ENCODE measurements around the gene SLC25A6. TPM values are rescaled to one million over a fixed set of nuclear protein-coding genes. Genes with fewer than 3 reads are reported as not detected.
A peak's percentile ranks its signal among the peaks of the same experiment; 100 is the strongest.

Gene SLC25A6
- total and polyA plus RNA-seq, 9 of the 15 experiments (the other 6 are each of a cell fraction or from before 2014, with no cell fraction given), result 24.6 to 330 (median 129) TPM

DNA sequence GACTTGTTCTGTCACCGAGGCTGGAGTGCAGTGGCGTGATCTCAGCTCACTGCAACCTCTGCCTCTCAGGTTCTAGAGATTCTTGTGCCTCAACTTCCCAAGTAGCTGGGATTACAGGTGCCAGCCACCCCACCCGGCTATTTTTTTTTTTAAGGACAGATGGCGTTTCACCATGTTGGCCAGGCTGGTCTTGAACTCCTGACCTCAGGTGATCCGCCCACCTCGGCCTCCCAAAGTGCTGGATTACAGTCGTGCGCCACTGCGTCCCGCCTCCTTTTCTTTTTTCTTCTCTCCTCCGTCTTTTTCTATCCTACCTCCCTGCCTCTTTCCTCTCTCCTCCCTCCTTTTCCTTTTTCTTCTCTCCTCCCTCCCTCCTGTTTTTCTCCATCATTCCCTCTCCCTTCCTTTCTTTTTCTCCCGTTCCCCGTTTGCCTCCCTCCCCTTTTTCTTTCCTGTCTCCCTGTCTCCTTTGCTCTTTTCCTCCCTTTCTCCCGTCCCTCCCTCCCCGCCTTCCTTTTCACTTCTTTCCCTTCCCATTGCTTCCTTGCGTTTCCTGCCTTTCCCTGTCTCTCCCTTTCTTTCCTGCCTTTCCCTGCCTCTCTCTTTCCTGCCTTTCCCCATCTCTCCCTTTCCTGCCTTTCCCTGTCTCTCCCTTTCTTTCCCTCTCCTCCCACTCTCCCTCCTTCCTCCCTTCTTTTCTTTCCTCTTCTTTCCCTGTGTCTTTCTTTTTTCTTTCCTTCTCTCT, 2.1 kb upstream of the SLC25A6 start:
- Histone ChIP-seq H3K36me3 (ENCODE audit: control insufficient read depth, insufficient read depth, low read length) (peaks cover 24% of the 10 kb centered on the region; the same call in 1 of the 3 replicates), H3K4me1 (replicated peaks in 1 of 2; ENCODE audit: control insufficient read depth in 2 of 2, insufficient read depth in 2 of 2, low read length in 2 of 2) (peaks cover 0 to 43% of the 10 kb centered on the region in 2 experiments; a peak in 3 of 5 replicates), H3K27ac (ENCODE audit: extremely low read depth, low read depth, low read length) (peak overlapping the region; percentile 43; the same call in 1 of the 3 replicates), H4K20me1 (replicated peaks; ENCODE audit: control insufficient read depth, insufficient read depth, low read length) (peaks cover 20% of the 10 kb centered on the region), H3K4me2 (ENCODE audit: insufficient read depth, low read length) (peak overlapping the region; percentile 72), H3K9me1 (ENCODE audit: control insufficient read depth, insufficient read depth, low read length) (peaks cover 6% of the 10 kb centered on the region), H2AFZ (ENCODE audit: low read depth, low read length) (no peak overlapping the region), H3K79me2 (ENCODE audit: control insufficient read depth, insufficient read depth, low read length) (peaks cover 43% of the 10 kb centered on the region), H3K4me3 (peak overlapping the region; percentile 50; the same call in 1 of the 2 replicates), H3K9ac (ENCODE audit: insufficient read depth in 1 of 2, low read depth in 2 of 2, low read length in 2 of 2) (peak overlapping the region; percentile 83 to 86), H3K9me3 (replicated peaks; ENCODE audit: control insufficient read depth, insufficient read depth, low read depth, low read length) (no peaks in the 10 kb centered on the region), H3K27me3 (ENCODE audit: control insufficient read depth in 2 of 2, insufficient read depth in 2 of 2, low read length in 2 of 2) (no peaks in the 10 kb centered on the region)
- DNase-seq (ENCODE audit: extremely low read depth in 1 of 4, low spot score in 3 of 4), result peak in 1 of 4 experiments; percentile 18
- in situ Hi-C loops (cut with MboI), result no loop called here
- WGBS (ENCODE audit: insufficient coverage, low coverage, missing lambda C conversion rate), result 13% methylated on average over 5 of the region's 16 CpGs
- ChIA-PET POLR2A (no interaction called here), CTCF (ENCODE audit: low intra/inter-chr PET ratio) (no interaction called here)
- no peak for ATAC-seq
- no TSS peak for BruUV-seq (replicated peaks)
- FAIRE-seq, result peak; percentile 26
- intact Hi-C loops (cut with micrococcal nuclease), result no loop called here
- peak; percentile 70; the same call in 1 of the 2 replicates for TF ChIP-seq ELF4 (CRISPR knock-in tag; IDR thresholded peaks at IDR 0.05)
- TF ChIP-seq, protein P1, sequence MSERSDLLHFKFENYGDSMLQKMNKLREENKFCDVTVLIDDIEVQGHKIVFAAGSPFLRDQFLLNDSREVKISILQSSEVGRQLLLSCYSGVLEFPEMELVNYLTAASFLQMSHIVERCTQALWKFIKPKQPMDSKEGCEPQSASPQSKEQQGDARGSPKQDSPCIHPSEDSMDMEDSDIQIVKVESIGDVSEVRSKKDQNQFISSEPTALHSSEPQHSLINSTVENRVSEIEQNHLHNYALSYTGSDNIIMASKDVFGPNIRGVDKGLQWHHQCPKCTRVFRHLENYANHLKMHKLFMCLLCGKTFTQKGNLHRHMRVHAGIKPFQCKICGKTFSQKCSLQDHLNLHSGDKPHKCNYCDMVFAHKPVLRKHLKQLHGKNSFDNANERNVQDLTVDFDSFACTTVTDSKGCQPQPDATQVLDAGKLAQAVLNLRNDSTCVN (CRISPR knock-in tag; IDR thresholded peaks at IDR 0.05), result peak; percentile 82; the same call in 1 of the 2 replicates
- TF ChIP-seq, protein P2, sequence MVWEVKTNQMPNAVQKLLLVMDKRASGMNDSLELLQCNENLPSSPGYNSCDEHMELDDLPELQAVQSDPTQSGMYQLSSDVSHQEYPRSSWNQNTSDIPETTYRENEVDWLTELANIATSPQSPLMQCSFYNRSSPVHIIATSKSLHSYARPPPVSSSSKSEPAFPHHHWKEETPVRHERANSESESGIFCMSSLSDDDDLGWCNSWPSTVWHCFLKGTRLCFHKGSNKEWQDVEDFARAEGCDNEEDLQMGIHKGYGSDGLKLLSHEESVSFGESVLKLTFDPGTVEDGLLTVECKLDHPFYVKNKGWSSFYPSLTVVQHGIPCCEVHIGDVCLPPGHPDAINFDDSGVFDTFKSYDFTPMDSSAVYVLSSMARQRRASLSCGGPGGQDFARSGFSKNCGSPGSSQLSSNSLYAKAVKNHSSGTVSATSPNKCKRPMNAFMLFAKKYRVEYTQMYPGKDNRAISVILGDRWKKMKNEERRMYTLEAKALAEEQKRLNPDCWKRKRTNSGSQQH (CRISPR knock-in tag; IDR thresholded peaks at IDR 0.05), result 0 out of 2 replicates have a peak, but pooled peaks have one; percentile 82
- TF ChIP-seq ZNF57 (CRISPR knock-in tag; IDR thresholded peaks at IDR 0.05), result no peak
- no peak for TF ChIP-seq TCFL5 (CRISPR knock-in tag; conservative IDR thresholded peaks at IDR 0.05)
- TF ChIP-seq, protein P3, sequence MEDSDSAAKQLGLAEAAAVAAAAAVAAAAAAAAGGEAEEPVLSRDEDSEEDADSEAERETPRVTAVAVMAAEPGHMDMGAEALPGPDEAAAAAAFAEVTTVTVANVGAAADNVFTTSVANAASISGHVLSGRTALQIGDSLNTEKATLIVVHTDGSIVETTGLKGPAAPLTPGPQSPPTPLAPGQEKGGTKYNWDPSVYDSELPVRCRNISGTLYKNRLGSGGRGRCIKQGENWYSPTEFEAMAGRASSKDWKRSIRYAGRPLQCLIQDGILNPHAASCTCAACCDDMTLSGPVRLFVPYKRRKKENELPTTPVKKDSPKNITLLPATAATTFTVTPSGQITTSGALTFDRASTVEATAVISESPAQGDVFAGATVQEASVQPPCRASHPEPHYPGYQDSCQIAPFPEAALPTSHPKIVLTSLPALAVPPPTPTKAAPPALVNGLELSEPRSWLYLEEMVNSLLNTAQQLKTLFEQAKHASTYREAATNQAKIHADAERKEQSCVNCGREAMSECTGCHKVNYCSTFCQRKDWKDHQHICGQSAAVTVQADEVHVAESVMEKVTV (CRISPR knock-in tag; IDR thresholded peaks at IDR 0.05), result no peak
- no peak for TF ChIP-seq ZNF23 (CRISPR knock-in tag; IDR thresholded peaks at IDR 0.05)
- TF ChIP-seq EGR1 (conservative IDR thresholded peaks at IDR 0.05), result peak; percentile 38; the same call in 1 of the 2 replicates
- peak in 1 of 2 experiments; percentile 53; a peak in 2 of 4 replicates for TF ChIP-seq HDAC1 (IDR thresholded peaks at IDR 0.05)
- TF ChIP-seq RBM22 (IDR thresholded peaks at IDR 0.05; ENCODE audit: low read depth, low read length, poor library complexity, severe bottlenecking), result no peak
- TF ChIP-seq, protein P4, sequence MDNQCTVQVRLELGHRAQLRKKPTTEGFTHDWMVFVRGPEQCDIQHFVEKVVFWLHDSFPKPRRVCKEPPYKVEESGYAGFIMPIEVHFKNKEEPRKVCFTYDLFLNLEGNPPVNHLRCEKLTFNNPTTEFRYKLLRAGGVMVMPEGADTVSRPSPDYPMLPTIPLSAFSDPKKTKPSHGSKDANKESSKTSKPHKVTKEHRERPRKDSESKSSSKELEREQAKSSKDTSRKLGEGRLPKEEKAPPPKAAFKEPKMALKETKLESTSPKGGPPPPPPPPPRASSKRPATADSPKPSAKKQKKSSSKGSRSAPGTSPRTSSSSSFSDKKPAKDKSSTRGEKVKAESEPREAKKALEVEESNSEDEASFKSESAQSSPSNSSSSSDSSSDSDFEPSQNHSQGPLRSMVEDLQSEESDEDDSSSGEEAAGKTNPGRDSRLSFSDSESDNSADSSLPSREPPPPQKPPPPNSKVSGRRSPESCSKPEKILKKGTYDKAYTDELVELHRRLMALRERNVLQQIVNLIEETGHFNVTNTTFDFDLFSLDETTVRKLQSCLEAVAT (IDR thresholded peaks at IDR 0.05), result 0 out of 4 replicates have a peak, but pooled peaks of 1 of the 2 experiments have one; percentile 38
- 0 out of 2 replicates have a peak, but pooled peaks have one; percentile 34 for TF ChIP-seq THRAP3 (IDR thresholded peaks at IDR 0.05; ENCODE audit: borderline replicate concordance)
- TF ChIP-seq, protein P5, sequence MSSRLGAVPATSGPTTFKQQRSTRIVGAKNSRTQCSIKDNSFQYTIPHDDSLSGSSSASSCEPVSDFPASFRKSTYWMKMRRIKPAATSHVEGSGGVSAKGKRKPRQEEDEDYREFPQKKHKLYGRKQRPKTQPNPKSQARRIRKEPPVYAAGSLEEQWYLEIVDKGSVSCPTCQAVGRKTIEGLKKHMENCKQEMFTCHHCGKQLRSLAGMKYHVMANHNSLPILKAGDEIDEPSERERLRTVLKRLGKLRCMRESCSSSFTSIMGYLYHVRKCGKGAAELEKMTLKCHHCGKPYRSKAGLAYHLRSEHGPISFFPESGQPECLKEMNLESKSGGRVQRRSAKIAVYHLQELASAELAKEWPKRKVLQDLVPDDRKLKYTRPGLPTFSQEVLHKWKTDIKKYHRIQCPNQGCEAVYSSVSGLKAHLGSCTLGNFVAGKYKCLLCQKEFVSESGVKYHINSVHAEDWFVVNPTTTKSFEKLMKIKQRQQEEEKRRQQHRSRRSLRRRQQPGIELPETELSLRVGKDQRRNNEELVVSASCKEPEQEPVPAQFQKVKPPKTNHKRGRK (tag; IDR thresholded peaks at IDR 0.05), result peak; percentile 69

All from K562 (cell line).